Liver (tissue), 9 donors: ENCODE measurements around the gene SLC44A1. TPM values are rescaled to one million over a fixed set of nuclear protein-coding genes. Genes with fewer than 3 reads are reported as not detected.

Experiments
- DNase-seq: peaks from one replicate; pipeline ENCODE4 v3.0.0-alpha.2; 2017; ENCODE audit warnings: low spot score
- H3K27ac ChIP-seq, 2 donors: one replicate each; pipeline ENCODE4 v1.7.0; 2013; ENCODE audit warnings: inconsistent platforms in 2 of 2, low read length in 2 of 2, control low read depth in 1 of 2, low read depth in 1 of 2, mild to moderate bottlenecking in 1 of 2
- H3K27me3 ChIP-seq, 4 donors: one replicate each; pipeline versions ENCODE4 v1.6.1 to v1.7.0; 2013; ENCODE audit warnings: low read length in 3 of 4, inconsistent platforms in 1 of 4, mild to moderate bottlenecking in 1 of 4, moderate library complexity in 1 of 4; ENCODE audit not compliant: control insufficient read depth in 4 of 4, insufficient read depth in 4 of 4
- H3K36me3 ChIP-seq, 4 donors: one replicate each; pipeline versions ENCODE4 v1.6.1 to v1.7.0; 2013; ENCODE audit warnings: low read length in 3 of 4, mild to moderate bottlenecking in 3 of 4, low read depth in 1 of 4, moderate library complexity in 1 of 4; ENCODE audit not compliant: control insufficient read depth in 4 of 4, insufficient read depth in 3 of 4
- H3K4me1 ChIP-seq, 4 donors: one replicate each; pipeline versions ENCODE4 v1.6.1 to v1.7.0; 2013; ENCODE audit warnings: low read length in 3 of 4, mild to moderate bottlenecking in 3 of 4, moderate library complexity in 1 of 4; ENCODE audit not compliant: control insufficient read depth in 4 of 4, insufficient read depth in 4 of 4
- H3K4me3 ChIP-seq, 3 donors: one replicate each; pipeline versions ENCODE4 v1.6.1 to v1.7.0; 2013; ENCODE audit warnings: low read length in 3 of 3, control low read depth in 1 of 3, low read depth in 1 of 3, mild to moderate bottlenecking in 1 of 3
- H3K9ac ChIP-seq, 2 donors: one replicate each; pipeline ENCODE4 v1.7.0; 2013; ENCODE audit warnings: low read length in 2 of 2, mild to moderate bottlenecking in 2 of 2, moderate library complexity in 2 of 2, control low read depth in 1 of 2, low read depth in 1 of 2
- H3K9me3 ChIP-seq, 4 donors: one replicate each; pipeline versions ENCODE4 v1.6.1 to v1.7.0; 2013; ENCODE audit warnings: low read length in 3 of 4; ENCODE audit not compliant: control insufficient read depth in 4 of 4
- EGR1 ChIP-seq, 2 donors: IDR thresholded peaks; 2 replicates each; pipeline ENCODE4 v1.6.1; 2016 to 2018; ENCODE audit warnings: antibody characterized with exemption in 2 of 2, low read depth in 2 of 2
- FOXA2 ChIP-seq: IDR thresholded peaks from 2 replicates; pipeline ENCODE4 v1.6.1; 2016; ENCODE audit warnings: antibody characterized with exemption
- GABPA ChIP-seq, 2 donors: IDR thresholded peaks in 1 of 2; conservative IDR thresholded peaks in 1 of 2; 2 replicates each; pipeline ENCODE4 v1.6.1; 2016; ENCODE audit warnings: antibody characterized with exemption in 2 of 2, mild to moderate bottlenecking in 1 of 2, moderate library complexity in 1 of 2
- HNF4A ChIP-seq, 2 donors: conservative IDR thresholded peaks; 2 replicates each; pipeline ENCODE4 v1.6.1; 2016; ENCODE audit warnings: antibody characterized with exemption in 2 of 2, mild to moderate bottlenecking in 2 of 2
- HNF4G ChIP-seq: IDR thresholded peaks from 2 replicates; pipeline ENCODE4 v1.6.1; 2016; ENCODE audit warnings: antibody characterized with exemption
- NR2F2 ChIP-seq: IDR thresholded peaks from 2 replicates; pipeline ENCODE4 v1.6.1; 2016; ENCODE audit warnings: antibody characterized with exemption
- RAD21 ChIP-seq, 2 donors: IDR thresholded peaks; 2 replicates each; pipeline ENCODE4 v1.6.1; 2016; ENCODE audit warnings: antibody characterized with exemption in 2 of 2, mild to moderate bottlenecking in 2 of 2
- TAF1 ChIP-seq: conservative IDR thresholded peaks from 2 replicates; pipeline ENCODE4 v1.6.1; 2016; ENCODE audit warnings: antibody characterized with exemption, mild to moderate bottlenecking
- YY1 ChIP-seq: IDR thresholded peaks from 2 replicates; pipeline ENCODE4 v1.6.1; 2016; ENCODE audit warnings: antibody characterized with exemption, mild to moderate bottlenecking
- ZBTB33 ChIP-seq: IDR thresholded peaks from 2 replicates; pipeline ENCODE4 v1.6.1; 2016; ENCODE audit warnings: antibody characterized with exemption
- whole genome bisulfite sequencing: extraction: QIAGEN DNeasy Blood & Tissue Kit; methylation state at CpG from one replicate; pipeline ENCODE4 v1.1.7; 2013; 5-methylcytosine and 5-hydroxymethylcytosine counted together
- polyA plus RNA-seq, 2 donors: library from polyadenylated mRNA; stranded (reverse) in 1 of 2; unstranded in 1 of 2; fragments of 200-250 nt in 1 of 2; fragments of >200 nt in 1 of 2; fragmentation: Nextera tagmentation in 1 of 2; extraction: Ambion mirVana in 1 of 2; gene quantifications; one replicate each; pipeline versions ENCODE4 v1.2.1 to v1.2.3, GENCODE V29; 2013 to 2015
- total RNA-seq, 2 donors: library from RNA; depleted of rRNA; stranded (reverse); fragments of >200 nt; gene quantifications; one replicate each; pipeline ENCODE4 v1.2.3, GENCODE V29; 2014
- TF ChIP-seq, protein P1 (sequence below): IDR thresholded peaks from 2 replicates; pipeline ENCODE4 v1.6.1; 2016; ENCODE audit warnings: antibody characterized with exemption
- TF ChIP-seq, protein P2 (sequence below): IDR thresholded peaks from 2 replicates; pipeline ENCODE4 v1.6.1; 2016; ENCODE audit warnings: antibody characterized with exemption, mild to moderate bottlenecking
- TF ChIP-seq, protein P3 (sequence below): fragments of 150-350 bp; IDR thresholded peaks from 2 replicates; pipeline ENCODE4 v1.5.1; 2017; ENCODE audit warnings: improper control_type of control experiment, low read depth, low read length; ENCODE audit not compliant: missing input control
- TF ChIP-seq, protein P4 (sequence below): IDR thresholded peaks from 2 replicates; pipeline ENCODE4 v1.6.1; 2016; ENCODE audit warnings: antibody characterized with exemption
- donor health status: healthy.
- donor health status: healthy.
- donor health status: healthy.
- donor health status: healthy.
- donor health status: healthy.

The SLC44A1 gene
- total and polyA plus RNA-seq, 4 donors: 18.1 to 73.1 (median 53.1) TPM

DNA sequence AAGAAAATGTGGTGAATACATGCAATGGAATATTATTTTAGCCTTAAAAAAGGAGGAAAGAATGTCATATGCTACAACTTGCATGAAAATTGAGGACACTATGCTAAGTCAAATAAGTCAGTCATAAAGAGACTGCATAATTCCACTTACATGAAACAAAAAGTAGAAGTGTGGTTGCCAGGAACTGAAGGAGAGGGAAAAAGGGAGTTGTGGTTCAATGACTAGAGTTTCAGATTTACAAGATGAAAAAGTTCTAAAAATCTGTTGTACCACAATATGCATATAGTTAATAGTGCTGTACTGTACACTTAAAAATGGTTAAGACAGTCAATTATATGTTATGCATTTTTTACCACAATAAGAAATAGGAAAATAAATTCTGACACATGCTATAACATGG, 95.4 kb downstream of the SLC44A1 start:
- DNase-seq: no peak
- TF ChIP-seq EGR1 (IDR thresholded peaks at IDR 0.05; ENCODE audit: low read depth in 2 of 2): no peak
- no peak for TF ChIP-seq HNF4A (conservative IDR thresholded peaks at IDR 0.05)
- TF ChIP-seq TAF1: no peak
- no peak for TF ChIP-seq ZBTB33
- no peak for TF ChIP-seq RAD21 (IDR thresholded peaks at IDR 0.05)
- TF ChIP-seq NR2F2: no peak

DNA sequence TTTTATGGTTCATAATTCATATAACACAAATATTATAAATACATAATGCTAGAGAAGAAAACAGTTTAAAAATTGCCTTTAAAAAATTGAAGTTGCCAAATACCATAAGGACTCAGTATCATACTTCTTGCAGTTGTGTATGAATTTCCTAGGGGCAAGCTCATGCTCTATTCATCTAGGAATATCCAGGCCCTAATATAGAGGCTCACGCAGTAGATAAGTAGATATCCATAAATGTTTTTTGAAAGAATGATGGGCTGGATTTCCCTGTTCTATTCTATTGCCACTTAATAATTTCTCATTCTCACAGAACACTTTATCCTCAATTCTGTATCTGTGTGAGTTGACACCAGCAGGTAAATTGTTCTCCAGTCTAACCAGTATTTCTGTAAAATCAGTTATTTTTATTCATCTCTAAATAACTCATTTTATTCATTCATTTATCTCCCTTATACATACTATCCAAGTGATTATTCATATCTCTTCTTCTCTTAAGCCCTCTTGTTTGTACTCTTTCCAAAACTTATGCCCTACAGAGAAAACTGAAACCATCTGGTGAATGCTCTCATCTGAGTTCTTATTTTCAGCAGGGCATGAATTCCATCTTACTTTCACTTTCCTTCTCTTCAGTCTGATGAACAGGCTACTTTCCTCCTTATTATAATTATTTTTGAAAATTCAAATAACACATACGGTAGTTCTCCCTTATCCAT, 97.1 kb downstream of the SLC44A1 start:
- no peak for DNase-seq
- no peaks in the 10 kb centered on the region for H3K9me3 ChIP-seq
- H3K4me1 ChIP-seq: peaks cover 0 to 22% (median 5%) of the 10 kb centered on the region in 4 donors
- WGBS: 55% methylated on average over 2 of the region's 2 CpGs
- peak overlapping the region in 1 of 3 donors; percentile 39 for H3K4me3 ChIP-seq
- no peak for TF ChIP-seq RAD21 (IDR thresholded peaks at IDR 0.05)
- TF ChIP-seq, protein P1, sequence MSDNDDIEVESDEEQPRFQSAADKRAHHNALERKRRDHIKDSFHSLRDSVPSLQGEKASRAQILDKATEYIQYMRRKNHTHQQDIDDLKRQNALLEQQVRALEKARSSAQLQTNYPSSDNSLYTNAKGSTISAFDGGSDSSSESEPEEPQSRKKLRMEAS: no peak
- TF ChIP-seq YY1: no peak
- no peak for TF ChIP-seq HNF4G
- no peak for TF ChIP-seq GABPA (IDR thresholded peaks at IDR 0.05 in 1 of 2, conservative IDR thresholded peaks at IDR 0.05 in 1 of 2)
- no peak for TF ChIP-seq NR2F2
- no peak for TF ChIP-seq EGR1 (IDR thresholded peaks at IDR 0.05; ENCODE audit: low read depth in 2 of 2)
- TF ChIP-seq, protein P2, sequence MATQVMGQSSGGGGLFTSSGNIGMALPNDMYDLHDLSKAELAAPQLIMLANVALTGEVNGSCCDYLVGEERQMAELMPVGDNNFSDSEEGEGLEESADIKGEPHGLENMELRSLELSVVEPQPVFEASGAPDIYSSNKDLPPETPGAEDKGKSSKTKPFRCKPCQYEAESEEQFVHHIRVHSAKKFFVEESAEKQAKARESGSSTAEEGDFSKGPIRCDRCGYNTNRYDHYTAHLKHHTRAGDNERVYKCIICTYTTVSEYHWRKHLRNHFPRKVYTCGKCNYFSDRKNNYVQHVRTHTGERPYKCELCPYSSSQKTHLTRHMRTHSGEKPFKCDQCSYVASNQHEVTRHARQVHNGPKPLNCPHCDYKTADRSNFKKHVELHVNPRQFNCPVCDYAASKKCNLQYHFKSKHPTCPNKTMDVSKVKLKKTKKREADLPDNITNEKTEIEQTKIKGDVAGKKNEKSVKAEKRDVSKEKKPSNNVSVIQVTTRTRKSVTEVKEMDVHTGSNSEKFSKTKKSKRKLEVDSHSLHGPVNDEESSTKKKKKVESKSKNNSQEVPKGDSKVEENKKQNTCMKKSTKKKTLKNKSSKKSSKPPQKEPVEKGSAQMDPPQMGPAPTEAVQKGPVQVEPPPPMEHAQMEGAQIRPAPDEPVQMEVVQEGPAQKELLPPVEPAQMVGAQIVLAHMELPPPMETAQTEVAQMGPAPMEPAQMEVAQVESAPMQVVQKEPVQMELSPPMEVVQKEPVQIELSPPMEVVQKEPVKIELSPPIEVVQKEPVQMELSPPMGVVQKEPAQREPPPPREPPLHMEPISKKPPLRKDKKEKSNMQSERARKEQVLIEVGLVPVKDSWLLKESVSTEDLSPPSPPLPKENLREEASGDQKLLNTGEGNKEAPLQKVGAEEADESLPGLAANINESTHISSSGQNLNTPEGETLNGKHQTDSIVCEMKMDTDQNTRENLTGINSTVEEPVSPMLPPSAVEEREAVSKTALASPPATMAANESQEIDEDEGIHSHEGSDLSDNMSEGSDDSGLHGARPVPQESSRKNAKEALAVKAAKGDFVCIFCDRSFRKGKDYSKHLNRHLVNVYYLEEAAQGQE: no peak
- TF ChIP-seq ZBTB33: no peak
- TF ChIP-seq, protein P3, sequence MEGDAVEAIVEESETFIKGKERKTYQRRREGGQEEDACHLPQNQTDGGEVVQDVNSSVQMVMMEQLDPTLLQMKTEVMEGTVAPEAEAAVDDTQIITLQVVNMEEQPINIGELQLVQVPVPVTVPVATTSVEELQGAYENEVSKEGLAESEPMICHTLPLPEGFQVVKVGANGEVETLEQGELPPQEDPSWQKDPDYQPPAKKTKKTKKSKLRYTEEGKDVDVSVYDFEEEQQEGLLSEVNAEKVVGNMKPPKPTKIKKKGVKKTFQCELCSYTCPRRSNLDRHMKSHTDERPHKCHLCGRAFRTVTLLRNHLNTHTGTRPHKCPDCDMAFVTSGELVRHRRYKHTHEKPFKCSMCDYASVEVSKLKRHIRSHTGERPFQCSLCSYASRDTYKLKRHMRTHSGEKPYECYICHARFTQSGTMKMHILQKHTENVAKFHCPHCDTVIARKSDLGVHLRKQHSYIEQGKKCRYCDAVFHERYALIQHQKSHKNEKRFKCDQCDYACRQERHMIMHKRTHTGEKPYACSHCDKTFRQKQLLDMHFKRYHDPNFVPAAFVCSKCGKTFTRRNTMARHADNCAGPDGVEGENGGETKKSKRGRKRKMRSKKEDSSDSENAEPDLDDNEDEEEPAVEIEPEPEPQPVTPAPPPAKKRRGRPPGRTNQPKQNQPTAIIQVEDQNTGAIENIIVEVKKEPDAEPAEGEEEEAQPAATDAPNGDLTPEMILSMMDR: no peak
- TF ChIP-seq, protein P4, sequence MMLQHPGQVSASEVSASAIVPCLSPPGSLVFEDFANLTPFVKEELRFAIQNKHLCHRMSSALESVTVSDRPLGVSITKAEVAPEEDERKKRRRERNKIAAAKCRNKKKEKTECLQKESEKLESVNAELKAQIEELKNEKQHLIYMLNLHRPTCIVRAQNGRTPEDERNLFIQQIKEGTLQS: no peak
- TF ChIP-seq FOXA2: no peak
- H3K9ac ChIP-seq: peak overlapping the region in 1 of 2 donors; percentile 34
- H3K36me3 ChIP-seq: peaks cover 0 to 9% (median 4%) of the 10 kb centered on the region in 4 donors
- H3K27me3 ChIP-seq: no peaks in the 10 kb centered on the region
- peak overlapping the region in 1 of 2 donors; percentile 33 for H3K27ac ChIP-seq

More for the DNA sequence above, 95.4 kb downstream of the SLC44A1 start:
- Histone ChIP-seq H3K9me3 (no peaks in the 10 kb centered on the region), H3K4me3 (no peak overlapping the region), H3K27me3 (no peaks in the 10 kb centered on the region), H3K27ac (no peak overlapping the region), H3K4me1 (peaks cover 0 to 11% (median 0%) of the 10 kb centered on the region in 4 donors), H3K9ac (no peak overlapping the region), H3K36me3 (peaks cover 0 to 15% (median 7%) of the 10 kb centered on the region in 4 donors)
